Adrenal gland (tissue), 12 donors: ENCODE results near the gene SSH2. TPM values are rescaled to one million over a fixed set of nuclear protein-coding genes. Genes with fewer than 3 reads are reported as not detected.

Experiments used
- DNase-seq, 7 donors: peaks; one replicate each; pipeline ENCODE4 v3.0.0-alpha.2; 2019 to 2020
- H3K27ac ChIP-seq, 5 donors: fragments of 200-600 bp; sonication (generic) in 4 of 5; 1 replicate in 3 of 5; 2 replicates in 2 of 5; pipeline versions ENCODE4 v1.5.1 to v1.8.0; 2016 to 2020; ENCODE audit warnings: mild to moderate bottlenecking in 1 of 5
- H3K27me3 ChIP-seq: fragments of 200-600 bp; 2 replicates; pipeline ENCODE4 v1.8.0; 2021
- H3K36me3 ChIP-seq, 2 donors: fragments of 200-600 bp; replicated peaks in 1 of 2; 1 replicate in 1 of 2; 2 replicates in 1 of 2; pipeline versions ENCODE4 v1.5.1 to v1.8.0; 2018 to 2022
- H3K4me1 ChIP-seq, 2 donors: fragments of 200-600 bp; replicated peaks in 1 of 2; 1 replicate in 1 of 2; 2 replicates in 1 of 2; pipeline versions ENCODE4 v1.5.1 to v1.8.0; 2018 to 2021
- H3K4me3 ChIP-seq, 4 donors: fragments of 200-600 bp; sonication (generic) in 3 of 4; one replicate each; pipeline ENCODE4 v1.5.1; 2016 to 2018
- H3K9me3 ChIP-seq, 3 donors: fragments of 200-600 bp; sonication (generic) in 1 of 3; replicated peaks in 1 of 3; 1 replicate in 2 of 3; 2 replicates in 1 of 3; pipeline versions ENCODE4 v1.5.1 to v1.8.0; 2016 to 2021
- CTCF ChIP-seq, 6 experiments: fragments of 450-650 bp in 4 of 6; fragments of 200-600 bp in 2 of 6; sonication (generic) in 1 of 6; IDR thresholded peaks; 1 replicate in 5 of 6; 2 replicates in 1 of 6; pipeline versions ENCODE4 v1.5.1 to v1.8.0; 2016 to 2021; ENCODE audit warnings: antibody characterized with exemption in 6 of 6, mild to moderate bottlenecking in 2 of 6, moderate library complexity in 1 of 6
- POLR2A ChIP-seq, 2 donors: fragments of 450-650 bp; IDR thresholded peaks; one replicate each; pipeline ENCODE4 v1.6.1; 2017; ENCODE audit warnings: antibody characterized with exemption in 2 of 2, mild to moderate bottlenecking in 2 of 2, moderate library complexity in 1 of 2
- WGBS, 4 donors: extraction: QIAGEN DNeasy Blood & Tissue Kit in 2 of 4; methylation state at CpG; one replicate each; pipeline versions ENCODE4 v1.1.5 to v1.1.7; 2013 to 2017; 5-methylcytosine and 5-hydroxymethylcytosine counted together
- intact Hi-C, 2 donors: fragments of 100-400 bp; cut with DNase I; formaldehyde crosslinking; loops; one replicate each; pipeline versions ENCODE4 v1.14.1 to v1.15.0; 2022 to 2023
- polyA plus RNA-seq, 3 donors: library from polyadenylated mRNA; stranded (reverse); fragments of 200-250 nt in 2 of 3; fragments of 350-450 nt in 1 of 3; fragmentation: Illumina TruSeq in 1 of 3; extraction: RNeasy Lipid Tissue Mini Kit (QIAGEN cat#74804) in 1 of 3; gene quantifications; one replicate each; pipeline ENCODE4 v1.2.3, GENCODE V29; 2013 to 2014
- total RNA-seq, 9 donors: library from RNA; depleted of rRNA in 4 of 9; stranded (reverse); fragments of >200 nt in 4 of 9; fragments of 120-200 nt in 1 of 9; fragmentation: NEBNext Ultra II Directional in 1 of 9; extraction: Animal tissue kit (Norgen Biotek cat#: 25700) in 1 of 9; gene quantifications; one replicate each; pipeline versions ENCODE4 v1.1.0 to v1.2.4, GENCODE V29; 2013 to 2023
- donor health status: healthy with polysubstance abuse.
- donor health status: Bipolar disorder and iron deficiency.
- donor health status: DM: yes; HTN: yes; CAD: no.
- donor health status: DM: no; HTN: no; CAD: no.
- donor health status: DM: no; HTN: no; CAD: no.
- donor health status: DM: yes; HTN: yes; CAD: no.

SSH2 gene
- total and polyA plus RNA-seq, 12 donors, result 7.6 to 35.8 (median 20.8) TPM

GRCh38 chr17:29623283-29623647 is 306.8 kb downstream of the SSH2 start:
- H3K27me3 ChIP-seq, result no peaks in the 10 kb centered on the region
- intact Hi-C loops, result loop anchor here in 1 of 2 donors (10.0 kb wide), 2 partner anchors 62 to 152 kb away; no protein-coding TSS in a partner anchor
- no peaks in the 10 kb centered on the region for H3K36me3 ChIP-seq
- no peak overlapping the region for H3K27ac ChIP-seq
- WGBS, 4 donors, result 37 to 67% (median 54%) methylated on average over 4 of the region's 4 CpGs
- peaks cover 3 to 12% of the 10 kb centered on the region in 2 donors for H3K4me1 ChIP-seq
- H3K9me3 ChIP-seq, result no peaks in the 10 kb centered on the region
- DNase-seq, result no peak
- no peak overlapping the region for H3K4me3 ChIP-seq
- TF ChIP-seq CTCF (IDR thresholded peaks at IDR 0.05), result no peak
- no peak for TF ChIP-seq POLR2A (IDR thresholded peaks at IDR 0.05)

- peak within 1 kb of the TSS; percentile 18 to 67 (median 34) for H3K4me3 ChIP-seq
- H3K9me3 ChIP-seq, result no peaks in the 10 kb centered on the region
- TF ChIP-seq POLR2A (IDR thresholded peaks at IDR 0.05) (no peak), CTCF (IDR thresholded peaks at IDR 0.05) (no peak)
- no peak within 1 kb of the TSS for H3K27ac ChIP-seq
- no peaks in the 10 kb centered on the region for H3K36me3 ChIP-seq
- peaks cover 4 to 18% of the 10 kb centered on the region in 2 donors for H3K4me1 ChIP-seq
- intact Hi-C loops, result loop anchor here in 1 of 2 donors (10.0 kb wide), 2 partner anchors 62 to 152 kb away; no protein-coding TSS in a partner anchor
- WGBS, 4 donors, result 2 to 29% (median 5%) methylated on average over 12 to 77 of the region's 77 CpGs
- H3K27me3 ChIP-seq, result no peaks in the 10 kb centered on the region
- DNase-seq, result peak in 6 of 7 donors; percentile 30 to 62 (median 50)
These were observed 307.4 kb downstream of the SSH2 start, which contains the start of gene CORO6 for GRCh38 chr17:29622337-29623282. TSS of gene CORO6 (minus strand) at chr17:29622912. CDS start at chr17:29621421, 1,491 bp downstream.

GRCh38 chr17:29621751-29622194 is 308.3 kb downstream of the SSH2 start:
- Histone ChIP-seq H3K27ac (no peak overlapping the region), H3K4me3 (peak overlapping the region in 1 of 4 donors; percentile 67), H3K9me3 (no peaks in the 10 kb centered on the region), H3K4me1 (peaks cover 12 to 27% of the 10 kb centered on the region in 2 donors), H3K27me3 (no peaks in the 10 kb centered on the region), H3K36me3 (no peaks in the 10 kb centered on the region)
- 74 to 85% (median 80%) methylated on average over 5 to 8 of the region's 8 CpGs for WGBS, 4 donors
- TF ChIP-seq CTCF (IDR thresholded peaks at IDR 0.05), result no peak
- TF ChIP-seq POLR2A (IDR thresholded peaks at IDR 0.05), result no peak
- DNase-seq, result no peak
- intact Hi-C loops, result loop anchor here in 1 of 2 donors (10.0 kb wide), 2 partner anchors 63 to 153 kb away; no protein-coding TSS in a partner anchor

- whole genome bisulfite sequencing, 4 donors, result 89 to 94% (median 93%) methylated on average over 12 of the region's 12 CpGs
- Histone ChIP-seq H3K9me3 (no peaks in the 10 kb centered on the region), H3K27me3 (no peaks in the 10 kb centered on the region), H3K4me3 (no peak overlapping the region), H3K4me1 (peaks cover 15 to 35% of the 10 kb centered on the region in 2 donors), H3K27ac (no peak overlapping the region), H3K36me3 (no peaks in the 10 kb centered on the region)
- TF ChIP-seq CTCF (IDR thresholded peaks at IDR 0.05), result no peak
- TF ChIP-seq POLR2A (IDR thresholded peaks at IDR 0.05), result no peak
- intact Hi-C loops, result loop anchor here in 1 of 2 donors (10.0 kb wide), 2 partner anchors 64 to 154 kb away; no protein-coding TSS in a partner anchor
- DNase-seq, result no peak
These were observed 309.1 kb downstream of the SSH2 start for GRCh38 chr17:29620779-29621500.
